Sigmoid colon (tissue), 4 donors: ENCODE results near the gene ABLIM3.

Experiments
- EP300 ChIP-seq, 4 donors: sonication (generic); formaldehyde crosslinking; IDR thresholded peaks; one replicate each; pipeline ENCODE4 v1.6.1; 2017; ENCODE audit warnings: antibody characterized with exemption in 4 of 4
- POLR2A ChIP-seq, 2 donors: fragments of 450-650 bp; IDR thresholded peaks; one replicate each; pipeline ENCODE4 v1.6.1; 2016; ENCODE audit warnings: antibody characterized with exemption in 2 of 2, mild to moderate bottlenecking in 2 of 2, moderate library complexity in 2 of 2
- POLR2AphosphoS5 ChIP-seq, 4 donors: sonication (generic); formaldehyde crosslinking; IDR thresholded peaks; one replicate each; pipeline ENCODE4 v1.6.1; 2017; ENCODE audit warnings: antibody characterized with exemption in 4 of 4
- TF ChIP-seq, protein P1 (sequence below), 4 experiments: fragments of 450-650 bp in 3 of 4; fragments of 200-600 bp in 1 of 4; IDR thresholded peaks; one replicate each; pipeline ENCODE4 v1.5.1; 2016 to 2019; ENCODE audit warnings: antibody characterized with exemption in 4 of 4, mild to moderate bottlenecking in 3 of 4, moderate library complexity in 2 of 4

DNA sequence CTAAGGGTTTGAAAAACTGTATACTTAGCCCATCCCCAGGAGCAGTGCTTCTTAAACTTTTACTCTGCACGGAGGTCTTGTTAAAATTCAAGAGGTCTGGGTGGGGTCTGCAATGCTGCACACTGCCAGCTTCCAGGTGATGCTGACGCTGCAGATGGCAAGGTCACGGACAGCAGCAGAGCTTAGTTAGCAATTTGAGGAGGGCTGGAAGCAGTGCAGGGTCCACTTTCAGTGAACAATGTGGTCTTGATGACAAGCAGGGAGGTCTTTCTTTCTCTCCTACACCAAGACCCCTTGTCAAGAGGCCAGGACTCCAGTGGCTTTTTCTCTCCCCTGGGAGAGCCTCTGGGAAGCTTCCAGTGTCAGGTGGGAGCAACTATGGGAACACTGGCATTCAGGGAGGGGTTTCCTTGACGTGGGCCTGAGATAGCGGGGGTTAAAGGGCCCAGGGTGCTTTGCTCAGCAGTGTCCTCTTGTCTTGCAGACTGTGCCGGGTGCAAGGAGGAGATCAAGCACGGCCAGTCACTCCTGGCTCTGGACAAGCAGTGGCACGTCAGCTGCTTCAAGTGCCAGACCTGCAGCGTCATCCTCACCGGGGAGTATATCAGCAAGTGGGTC, 65.3 kb downstream of the ABLIM3 start:
- TF ChIP-seq, protein P1, sequence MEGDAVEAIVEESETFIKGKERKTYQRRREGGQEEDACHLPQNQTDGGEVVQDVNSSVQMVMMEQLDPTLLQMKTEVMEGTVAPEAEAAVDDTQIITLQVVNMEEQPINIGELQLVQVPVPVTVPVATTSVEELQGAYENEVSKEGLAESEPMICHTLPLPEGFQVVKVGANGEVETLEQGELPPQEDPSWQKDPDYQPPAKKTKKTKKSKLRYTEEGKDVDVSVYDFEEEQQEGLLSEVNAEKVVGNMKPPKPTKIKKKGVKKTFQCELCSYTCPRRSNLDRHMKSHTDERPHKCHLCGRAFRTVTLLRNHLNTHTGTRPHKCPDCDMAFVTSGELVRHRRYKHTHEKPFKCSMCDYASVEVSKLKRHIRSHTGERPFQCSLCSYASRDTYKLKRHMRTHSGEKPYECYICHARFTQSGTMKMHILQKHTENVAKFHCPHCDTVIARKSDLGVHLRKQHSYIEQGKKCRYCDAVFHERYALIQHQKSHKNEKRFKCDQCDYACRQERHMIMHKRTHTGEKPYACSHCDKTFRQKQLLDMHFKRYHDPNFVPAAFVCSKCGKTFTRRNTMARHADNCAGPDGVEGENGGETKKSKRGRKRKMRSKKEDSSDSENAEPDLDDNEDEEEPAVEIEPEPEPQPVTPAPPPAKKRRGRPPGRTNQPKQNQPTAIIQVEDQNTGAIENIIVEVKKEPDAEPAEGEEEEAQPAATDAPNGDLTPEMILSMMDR (IDR thresholded peaks at IDR 0.05), result no peak
- no peak for TF ChIP-seq EP300 (IDR thresholded peaks at IDR 0.05)
- no peak for TF ChIP-seq POLR2A (IDR thresholded peaks at IDR 0.05)
- TF ChIP-seq POLR2AphosphoS5 (IDR thresholded peaks at IDR 0.05), result no peak
